Colonic mucosa (tissue), 4 donors: ENCODE measurements around the gene DENND1B. TPM values are rescaled to one million over a fixed set of nuclear protein-coding genes. Genes with fewer than 3 reads are reported as not detected.

Source experiments
- DNase-seq: peaks from one replicate; pipeline ENCODE4 v3.0.0-alpha.2; 2020
- H3K27ac ChIP-seq: fragments of 200-600 bp; one replicate; pipeline ENCODE4 v1.8.0; 2021
- H3K27me3 ChIP-seq: fragments of 200-600 bp; one replicate; pipeline ENCODE4 v1.8.0; 2021
- H3K36me3 ChIP-seq: fragments of 200-600 bp; one replicate; pipeline ENCODE4 v1.8.0; 2021
- H3K4me1 ChIP-seq: fragments of 200-600 bp; one replicate; pipeline ENCODE4 v1.8.0; 2021; ENCODE audit warnings: mild to moderate bottlenecking
- H3K4me3 ChIP-seq: fragments of 200-600 bp; one replicate; pipeline ENCODE4 v1.8.0; 2021
- H3K9ac ChIP-seq, 2 donors: one replicate each; pipeline ENCODE4 v1.7.0; 2013; ENCODE audit warnings: control low read depth in 2 of 2, low read depth in 2 of 2, low read length in 2 of 2
- H3K9me3 ChIP-seq: fragments of 200-600 bp; one replicate; pipeline ENCODE4 v1.8.0; 2021
- intact Hi-C: fragments of 100-400 bp; cut with DNase I; formaldehyde crosslinking; loops from one replicate; pipeline ENCODE4 v1.14.1; 2022
- total RNA-seq, 2 donors: library from RNA; stranded (reverse); fragmentation: NEBNext Ultra II Directional in 1 of 2; extraction: Animal tissue kit (Norgen Biotek cat#: 25700) in 1 of 2; gene quantifications; one replicate each; pipeline ENCODE4 v1.2.1, GENCODE V29; 2021
- TF ChIP-seq, protein P1 (sequence below): fragments of 200-600 bp; IDR thresholded peaks from one replicate; pipeline ENCODE4 v1.8.0; 2022; ENCODE audit warnings: antibody characterized with exemption, mild to moderate bottlenecking
- donor health status: healthy.
- donor health status: DM: no; HTN: no; CAD: no.
- donor health status: DM: no; HTN: no; CAD: no.

The DENND1B gene
- total RNA-seq, 2 donors from 2014 or later = 19.5 to 25.7 TPM

DNA sequence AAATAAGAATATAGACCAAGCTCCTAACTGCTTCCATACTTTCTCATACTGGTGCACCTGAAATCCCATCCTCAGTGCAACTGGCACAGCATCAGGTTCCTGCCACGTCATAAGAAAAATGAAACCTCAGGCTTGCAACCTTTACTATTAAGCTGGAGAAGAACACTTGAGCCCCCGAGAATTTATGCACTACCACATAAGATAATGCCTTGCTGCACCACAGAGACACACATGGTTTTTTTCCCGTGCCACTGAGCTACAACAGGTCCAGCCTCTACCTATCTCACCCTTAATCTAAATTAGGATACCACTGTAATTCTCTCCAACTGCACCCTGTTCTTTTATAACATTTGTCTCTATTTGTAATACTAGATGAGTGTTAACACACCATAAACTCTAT lies 174.5 kb downstream of the DENND1B start:
- no peak overlapping the region for H3K9ac ChIP-seq

DNA sequence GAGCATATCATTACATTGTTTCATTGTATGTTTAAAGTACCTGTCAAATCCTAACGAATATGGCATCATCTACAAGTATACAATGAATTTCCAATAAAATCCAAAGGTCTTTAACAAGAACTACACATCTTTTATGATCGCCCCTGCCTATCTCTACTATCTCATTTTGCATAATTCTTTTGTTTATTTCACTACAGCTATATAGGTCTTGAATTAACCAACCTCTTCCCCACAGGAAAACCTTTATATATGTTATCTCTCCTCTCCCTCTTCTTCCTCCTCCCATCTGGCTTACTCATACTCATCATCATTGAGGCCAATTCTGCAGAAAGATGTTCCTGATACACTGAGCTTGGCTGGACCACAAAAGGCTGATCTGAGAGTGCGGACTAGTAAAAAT lies 175.5 kb downstream of the DENND1B start:
- no peak overlapping the region for H3K9ac ChIP-seq
- intact Hi-C loops = no loop called here

More for the DNA sequence above, 174.5 kb downstream of the DENND1B start:
- TF ChIP-seq, protein P1, sequence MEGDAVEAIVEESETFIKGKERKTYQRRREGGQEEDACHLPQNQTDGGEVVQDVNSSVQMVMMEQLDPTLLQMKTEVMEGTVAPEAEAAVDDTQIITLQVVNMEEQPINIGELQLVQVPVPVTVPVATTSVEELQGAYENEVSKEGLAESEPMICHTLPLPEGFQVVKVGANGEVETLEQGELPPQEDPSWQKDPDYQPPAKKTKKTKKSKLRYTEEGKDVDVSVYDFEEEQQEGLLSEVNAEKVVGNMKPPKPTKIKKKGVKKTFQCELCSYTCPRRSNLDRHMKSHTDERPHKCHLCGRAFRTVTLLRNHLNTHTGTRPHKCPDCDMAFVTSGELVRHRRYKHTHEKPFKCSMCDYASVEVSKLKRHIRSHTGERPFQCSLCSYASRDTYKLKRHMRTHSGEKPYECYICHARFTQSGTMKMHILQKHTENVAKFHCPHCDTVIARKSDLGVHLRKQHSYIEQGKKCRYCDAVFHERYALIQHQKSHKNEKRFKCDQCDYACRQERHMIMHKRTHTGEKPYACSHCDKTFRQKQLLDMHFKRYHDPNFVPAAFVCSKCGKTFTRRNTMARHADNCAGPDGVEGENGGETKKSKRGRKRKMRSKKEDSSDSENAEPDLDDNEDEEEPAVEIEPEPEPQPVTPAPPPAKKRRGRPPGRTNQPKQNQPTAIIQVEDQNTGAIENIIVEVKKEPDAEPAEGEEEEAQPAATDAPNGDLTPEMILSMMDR = no peak
- no peak overlapping the region for H3K4me3 ChIP-seq
- intact Hi-C loops = no loop called here
- H3K27ac ChIP-seq = no peak overlapping the region
- no peaks in the 10 kb centered on the region for H3K4me1 ChIP-seq
- H3K9me3 ChIP-seq = no peaks in the 10 kb centered on the region
- H3K27me3 ChIP-seq = no peaks in the 10 kb centered on the region
- no peaks in the 10 kb centered on the region for H3K36me3 ChIP-seq
- DNase-seq = no peak

DNA sequence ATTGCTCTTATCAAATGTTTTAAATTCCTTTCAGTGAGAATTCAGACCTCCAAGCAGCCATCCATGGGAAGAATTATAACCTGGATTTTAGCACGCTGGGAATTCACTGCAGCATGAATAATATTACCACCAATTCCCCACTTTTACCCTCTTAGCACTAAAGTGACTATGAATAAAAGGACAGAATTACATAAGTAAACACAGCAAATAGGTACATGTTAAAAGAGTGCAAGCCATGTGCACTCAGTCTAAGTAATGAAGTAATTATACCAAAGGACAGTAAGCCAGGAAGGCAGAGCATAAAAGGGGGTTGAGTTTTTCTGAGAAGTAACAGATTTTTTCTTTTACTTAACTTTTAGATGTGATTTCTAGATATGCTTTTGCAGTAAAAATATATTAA lies 176.3 kb downstream of the DENND1B start:
- intact Hi-C loops = no loop called here
- TF ChIP-seq, protein P1 = no peak

More for the DNA sequence above, 175.5 kb downstream of the DENND1B start:
- Histone ChIP-seq H3K27ac (no peak overlapping the region), H3K4me1 (no peaks in the 10 kb centered on the region), H3K9me3 (no peaks in the 10 kb centered on the region), H3K4me3 (no peak overlapping the region), H3K36me3 (no peaks in the 10 kb centered on the region), H3K27me3 (no peaks in the 10 kb centered on the region)
- TF ChIP-seq, protein P1 = no peak
- DNase-seq = no peak

DNA sequence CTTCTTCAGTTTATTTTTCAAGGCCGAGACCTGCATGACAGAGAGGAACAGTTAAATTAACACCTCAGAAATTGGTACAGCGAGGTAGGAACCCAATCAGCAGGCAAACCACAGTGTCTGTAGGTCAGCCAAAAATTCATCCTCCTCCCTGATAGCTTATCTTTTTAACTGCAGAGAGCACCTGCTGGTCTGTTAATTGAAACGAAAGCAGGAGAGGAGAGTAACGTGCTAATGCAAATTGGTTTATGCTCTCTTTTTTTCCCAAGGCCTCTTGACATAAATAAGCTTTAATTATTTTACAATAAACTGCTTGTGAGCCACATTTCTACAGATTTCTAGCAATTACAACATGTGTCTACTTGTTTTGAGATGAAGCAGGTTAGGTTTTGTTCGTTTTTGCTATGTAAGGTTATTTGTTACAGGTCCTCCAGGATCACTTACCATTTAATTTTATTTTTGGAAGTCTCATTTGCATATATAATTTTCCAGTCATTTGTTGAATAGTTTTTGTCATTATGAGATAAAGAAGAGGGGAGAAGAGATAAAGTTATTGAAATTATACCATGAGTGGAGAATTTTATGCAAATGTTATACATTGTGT lies 179.9 kb downstream of the DENND1B start:
- Histone ChIP-seq H3K4me3 (no peak overlapping the region), H3K27me3 (no peaks in the 10 kb centered on the region), H3K4me1 (no peaks in the 10 kb centered on the region), H3K9ac (no peak overlapping the region), H3K27ac (no peak overlapping the region), H3K9me3 (no peaks in the 10 kb centered on the region), H3K36me3 (no peaks in the 10 kb centered on the region)
- TF ChIP-seq, protein P1 = no peak
- DNase-seq = no peak
- intact Hi-C loops = no loop called here

More for the DNA sequence above, 176.3 kb downstream of the DENND1B start:
- no peak overlapping the region for H3K9ac ChIP-seq
- H3K9me3 ChIP-seq = no peaks in the 10 kb centered on the region
- no peak overlapping the region for H3K4me3 ChIP-seq
- no peak overlapping the region for H3K27ac ChIP-seq
- H3K27me3 ChIP-seq = no peaks in the 10 kb centered on the region
- no peaks in the 10 kb centered on the region for H3K4me1 ChIP-seq
- no peak for DNase-seq
- no peaks in the 10 kb centered on the region for H3K36me3 ChIP-seq

DNA sequence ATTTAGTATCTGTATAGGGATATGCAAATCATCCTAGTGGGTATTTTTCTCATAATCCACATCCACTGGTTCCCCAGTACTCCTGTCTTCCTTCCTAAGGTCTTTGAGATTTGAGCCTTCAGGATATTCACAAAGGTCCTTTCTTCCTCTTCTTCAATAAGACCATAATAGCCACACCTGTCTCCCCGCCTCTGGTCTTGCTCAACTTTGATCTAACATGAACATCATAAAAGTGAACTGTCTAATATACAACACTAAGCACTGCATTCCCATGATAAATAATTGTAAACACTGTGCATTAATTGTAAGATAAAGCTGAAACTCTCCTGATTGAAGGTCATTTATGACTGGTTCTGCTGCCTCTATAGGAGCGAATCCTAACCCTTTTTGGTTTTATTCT lies 184.6 kb downstream of the DENND1B start:
- TF ChIP-seq, protein P1 = no peak
- no peak for DNase-seq
- Histone ChIP-seq H3K4me1 (no peaks in the 10 kb centered on the region), H3K27me3 (no peaks in the 10 kb centered on the region), H3K4me3 (no peak overlapping the region), H3K27ac (no peak overlapping the region), H3K36me3 (no peaks in the 10 kb centered on the region), H3K9me3 (no peaks in the 10 kb centered on the region), H3K9ac (no peak overlapping the region)
- intact Hi-C loops = no loop called here
